Nephron progenitor cell (in vitro differentiated cells): ENCODE results near the gene UBE2E2.

Experiments used
- DNase-seq: peaks from one replicate; pipeline ENCODE4 v3.0.0; 2021
- H3K27ac Mint-ChIP-seq: 2 replicates; pipeline ENCODE4 v1.8.0; 2021; ENCODE audit warnings: mild to moderate bottlenecking, moderate library complexity, mixed read lengths
- H3K27me3 Mint-ChIP-seq: 2 replicates; pipeline ENCODE4 v1.8.0; 2021; ENCODE audit warnings: mild to moderate bottlenecking, low read depth, mixed read lengths; ENCODE audit not compliant: poor library complexity
- H3K36me3 Mint-ChIP-seq: 2 replicates; pipeline ENCODE4 v1.8.0; 2021; ENCODE audit warnings: low read depth, mixed read lengths
- H3K4me1 Mint-ChIP-seq: 2 replicates; pipeline ENCODE4 v1.8.0; 2021; ENCODE audit warnings: mixed read lengths
- H3K4me3 Mint-ChIP-seq: 2 replicates; pipeline ENCODE4 v1.8.0; 2021; ENCODE audit warnings: mild to moderate bottlenecking, moderate library complexity, mixed read lengths
- H3K9me3 Mint-ChIP-seq: 2 replicates; pipeline ENCODE4 v1.8.0; 2021; ENCODE audit warnings: mild to moderate bottlenecking, moderate library complexity, mixed read lengths
- CTCF ChIP-seq: fragments of 200-600 bp; sonication (generic); IDR thresholded peaks from 2 replicates; pipeline ENCODE4 v1.5.0; 2021; ENCODE audit warnings: antibody characterized with exemption

Gene UBE2E2

DNA sequence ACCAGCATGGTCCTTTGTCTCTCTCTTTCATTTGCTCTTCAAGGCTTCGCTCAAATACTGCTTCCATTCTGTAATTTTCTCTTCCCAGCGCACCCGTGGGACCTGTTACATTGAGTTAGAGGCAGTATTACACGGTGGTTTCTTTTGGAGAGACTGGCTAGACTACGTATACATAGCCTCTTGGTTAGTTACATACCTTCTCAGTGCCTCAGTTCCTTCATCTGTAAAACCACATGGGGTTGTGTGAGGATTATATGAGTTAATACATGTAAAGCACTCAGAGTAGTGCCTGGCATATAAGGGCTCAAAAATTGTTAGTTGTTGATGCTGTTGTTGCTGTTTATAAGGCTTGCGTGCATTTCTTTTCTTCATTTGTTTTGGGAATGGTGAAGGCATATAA is 33.8 kb downstream of the UBE2E2 start:
- DNase-seq, result no peak
- Mint-ChIP-seq H3K4me3 (no peak overlapping the region), H3K9me3 (no peaks in the 10 kb centered on the region), H3K4me1 (peaks cover 6% of the 10 kb centered on the region), H3K36me3 (no peaks in the 10 kb centered on the region), H3K27me3 (peaks cover 3% of the 10 kb centered on the region), H3K27ac (peak overlapping the region; percentile 17)
- no peak for TF ChIP-seq CTCF

DNA sequence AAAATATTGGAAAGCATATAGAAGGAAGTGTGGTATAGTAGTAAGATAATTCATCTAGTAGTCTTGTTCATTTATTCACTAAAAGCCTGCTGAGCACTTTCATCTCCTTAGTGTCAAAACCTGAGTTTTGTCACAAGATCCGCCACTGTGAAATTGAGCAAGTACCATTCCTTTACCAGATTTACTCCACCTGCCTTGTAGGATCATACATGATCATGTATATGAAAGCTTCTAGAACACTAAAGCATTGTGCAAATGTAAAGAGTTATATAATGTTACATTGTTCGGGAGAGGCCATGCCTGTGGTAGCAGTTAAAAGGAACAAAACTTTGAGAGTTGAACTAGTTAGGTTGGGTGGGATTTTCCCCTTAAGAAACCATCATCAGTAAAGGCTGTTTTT is 35.0 kb downstream of the UBE2E2 start:
- no peak for TF ChIP-seq CTCF
- Mint-ChIP-seq H3K9me3 (no peaks in the 10 kb centered on the region), H3K4me3 (no peak overlapping the region), H3K27me3 (peaks cover 3% of the 10 kb centered on the region), H3K36me3 (no peaks in the 10 kb centered on the region), H3K27ac (no peak overlapping the region), H3K4me1 (peaks cover 6% of the 10 kb centered on the region)
- no peak for DNase-seq

- no peaks in the 10 kb centered on the region for H3K36me3 Mint-ChIP-seq
- DNase-seq, result no peak
- peaks cover 6% of the 10 kb centered on the region for H3K4me1 Mint-ChIP-seq
- no peak for TF ChIP-seq CTCF
- H3K27ac Mint-ChIP-seq, result no peak overlapping the region
- no peak overlapping the region for H3K4me3 Mint-ChIP-seq
- no peaks in the 10 kb centered on the region for H3K9me3 Mint-ChIP-seq
- H3K27me3 Mint-ChIP-seq, result peaks cover 3% of the 10 kb centered on the region
Observed at GRCh38 chr3:23238578-23238977, 35.5 kb downstream of the UBE2E2 start.

- H3K9me3 Mint-ChIP-seq, result no peaks in the 10 kb centered on the region
- H3K27me3 Mint-ChIP-seq, result peaks cover 3% of the 10 kb centered on the region
- peaks cover 6% of the 10 kb centered on the region for H3K4me1 Mint-ChIP-seq
- DNase-seq, result no peak
- no peaks in the 10 kb centered on the region for H3K36me3 Mint-ChIP-seq
- TF ChIP-seq CTCF, result no peak
- H3K4me3 Mint-ChIP-seq, result no peak overlapping the region
- no peak overlapping the region for H3K27ac Mint-ChIP-seq
Observed at GRCh38 chr3:23239211-23240068, 36.3 kb downstream of the UBE2E2 start.

- no peak for TF ChIP-seq CTCF
- no peak for DNase-seq
- Mint-ChIP-seq H3K27ac (no peak overlapping the region), H3K4me1 (peaks cover 2% of the 10 kb centered on the region), H3K36me3 (no peaks in the 10 kb centered on the region), H3K4me3 (no peak overlapping the region), H3K9me3 (no peaks in the 10 kb centered on the region), H3K27me3 (peaks cover 3% of the 10 kb centered on the region)
Observed at GRCh38 chr3:23240171-23240785, 37.2 kb downstream of the UBE2E2 start.
